SK-N-MC (cell line): Measurements from ENCODE around the gene SIDT2.

Experiments used
- DNase-seq: peaks from one replicate; pipeline ENCODE4 v3.0.0-alpha.2; 2011; ENCODE audit warnings: low read depth, low spot score
- H3K27ac ChIP-seq: fragments of 200-600 bp; sonication (generic); 2 replicates; pipeline ENCODE4 v1.5.1; 2016; ENCODE audit warnings: mixed run types
- H3K36me3 ChIP-seq: fragments of 200-600 bp; sonication (generic); 2 replicates; pipeline ENCODE4 v1.6.1; 2017; ENCODE audit warnings: antibody characterized with exemption, low read length, mixed read lengths; ENCODE audit not compliant: insufficient read depth
- H3K4me3 ChIP-seq: fragments of 200-600 bp; sonication (generic); 2 replicates; pipeline ENCODE4 v1.5.1; 2016
- H3K9ac ChIP-seq: fragments of 200-600 bp; sonication (generic); 2 replicates; pipeline ENCODE4 v1.8.0; 2017; ENCODE audit warnings: mixed run types, mixed read lengths; ENCODE audit not compliant: insufficient read length
- H3K9me3 ChIP-seq: fragments of 200-600 bp; sonication (generic); 2 replicates; pipeline ENCODE4 v1.6.1; 2017; ENCODE audit warnings: low read depth, mild to moderate bottlenecking, antibody characterized with exemption, low read length, moderate library complexity, mixed read lengths
- EZH2 ChIP-seq: fragments of 200-600 bp; sonication (generic); IDR thresholded peaks from one replicate; pipeline ENCODE4 v1.6.1; 2017; ENCODE audit warnings: antibody characterized with exemption
- FOXP2 ChIP-seq: optimal IDR thresholded peaks from 2 replicates; pipeline ENCODE3; 2011; ENCODE audit warnings: mild to moderate bottlenecking, moderate library complexity; ENCODE audit not compliant: insufficient read depth; ENCODE audit errors: extremely low read length, control extremely low read depth
- POLR2AphosphoS5 ChIP-seq: IDR thresholded peaks from 2 replicates; pipeline ENCODE4 v1.6.1; 2012; ENCODE audit warnings: mild to moderate bottlenecking, low read depth, low read length, borderline replicate concordance

SIDT2 gene

GRCh38 chr11:117229411-117229810 is 50.9 kb downstream of the SIDT2 start:
- no peak for TF ChIP-seq EZH2
- no peak for TF ChIP-seq POLR2AphosphoS5
- no peak for TF ChIP-seq FOXP2
- Histone ChIP-seq H3K36me3 (peaks cover 3% of the 10 kb centered on the region; the same call in 1 of the 2 replicates), H3K9ac (no peak overlapping the region), H3K27ac (no peak overlapping the region), H3K9me3 (no peaks in the 10 kb centered on the region), H3K4me3 (no peak overlapping the region)
- no peak for DNase-seq

GRCh38 chr11:117229931-117230285 is 51.4 kb downstream of the SIDT2 start:
- Histone ChIP-seq H3K4me3 (no peak overlapping the region), H3K27ac (no peak overlapping the region), H3K36me3 (peaks cover 3% of the 10 kb centered on the region; the same call in 1 of the 2 replicates), H3K9me3 (no peaks in the 10 kb centered on the region), H3K9ac (no peak overlapping the region)
- TF ChIP-seq POLR2AphosphoS5 (no peak), FOXP2 (no peak), EZH2 (no peak)
- no peak for DNase-seq

GRCh38 chr11:117230286-117230961 is 51.9 kb downstream of the SIDT2 start:
- no peak for DNase-seq
- Histone ChIP-seq H3K9ac (no peak overlapping the region), H3K36me3 (peaks cover 3% of the 10 kb centered on the region; the same call in 1 of the 2 replicates), H3K9me3 (no peaks in the 10 kb centered on the region), H3K27ac (no peak overlapping the region), H3K4me3 (no peak overlapping the region)
- TF ChIP-seq EZH2 (no peak), POLR2AphosphoS5 (no peak), FOXP2 (no peak)

DNA sequence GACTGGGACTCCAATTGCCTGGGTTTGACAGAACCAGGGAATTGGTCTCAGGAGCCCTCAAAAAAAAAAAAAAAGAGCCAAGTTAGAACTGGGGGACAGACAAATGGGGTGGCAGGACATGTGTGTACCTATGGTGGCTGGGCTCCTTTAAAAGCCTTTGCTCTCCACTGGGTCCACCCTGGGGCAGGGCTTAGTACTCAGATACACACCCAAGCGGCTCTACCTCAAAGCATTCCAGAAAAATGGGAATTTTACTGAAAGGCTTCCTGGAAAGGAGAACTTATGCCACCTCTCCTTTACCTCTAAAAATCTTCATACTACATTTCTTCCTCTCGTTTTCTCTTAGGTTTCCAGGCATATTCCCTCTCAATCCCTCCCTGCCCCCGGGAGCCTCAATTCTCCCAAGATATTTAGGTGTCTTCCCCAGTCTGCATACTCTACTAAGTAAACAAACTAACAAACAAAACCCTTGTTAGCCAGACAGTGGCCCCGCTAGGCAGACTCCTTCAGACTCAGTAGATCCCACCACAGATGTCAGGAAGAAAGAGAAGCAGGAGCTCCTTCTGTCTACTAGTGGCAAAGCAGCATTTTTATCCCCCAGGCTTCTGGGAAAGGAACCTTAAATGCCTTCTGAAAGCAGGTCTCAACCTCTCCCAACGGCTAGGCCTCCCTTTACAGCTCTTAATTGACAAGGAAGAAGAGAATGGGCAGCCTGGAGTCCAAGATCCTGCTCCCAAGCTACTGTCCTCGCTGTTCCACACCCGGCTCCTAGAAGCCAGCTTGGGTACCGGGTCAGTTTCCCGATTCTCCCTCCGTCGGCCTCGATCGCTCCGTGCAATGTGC is 52.7 kb downstream of the SIDT2 start:
- Histone ChIP-seq H3K27ac (no peak overlapping the region), H3K4me3 (peak overlapping the region; percentile 96)
- DNase-seq: no peak

GRCh38 chr11:117231842-117232091 is 53.2 kb downstream of the SIDT2 start, which contains the start of gene PCSK7:
PCSK7 (minus strand) TSS chr11:117232073; CDS start chr11:117229844, 2,229 bp downstream.
- Histone ChIP-seq H3K9me3 (no peaks in the 10 kb centered on the region), H3K36me3 (peaks cover 3% of the 10 kb centered on the region; the same call in 1 of the 2 replicates), H3K4me3 (peak within 1 kb of the TSS; percentile 96), H3K9ac (peak within 1 kb of the TSS; percentile 88), H3K27ac (no peak within 1 kb of the TSS)
- TF ChIP-seq FOXP2: no peak
- TF ChIP-seq EZH2: no peak
- TF ChIP-seq POLR2AphosphoS5: peak; percentile 58; the same call in 1 of the 2 replicates
- DNase-seq: no peak

More for the DNA sequence above, 52.7 kb downstream of the SIDT2 start:
- Histone ChIP-seq H3K36me3 (peaks cover 3% of the 10 kb centered on the region; the same call in 1 of the 2 replicates), H3K9ac (peak overlapping the region; percentile 88), H3K9me3 (no peaks in the 10 kb centered on the region)
- TF ChIP-seq EZH2 (no peak), FOXP2 (no peak), POLR2AphosphoS5 (no peak)

- no peak within 1 kb of the TSS; the same call in 1 of the 2 replicates for H3K27ac ChIP-seq
- no peak for DNase-seq
- H3K9ac ChIP-seq: peak within 1 kb of the TSS; percentile 88
- no peaks in the 10 kb centered on the region for H3K9me3 ChIP-seq
- H3K4me3 ChIP-seq: peak within 1 kb of the TSS; percentile 96
- no peaks in the 10 kb centered on the region; the same call in 1 of the 2 replicates for H3K36me3 ChIP-seq
- TF ChIP-seq POLR2AphosphoS5: no peak
Observed at GRCh38 chr11:117232092-117232878, 53.7 kb downstream of the SIDT2 start, which contains the start of gene RNF214. RNF214 (plus strand) TSS chr11:117232671; CDS start chr11:117234273, 1,602 bp downstream.

GRCh38 chr11:117232911-117233409 is 54.4 kb downstream of the SIDT2 start:
- no peak for DNase-seq
- TF ChIP-seq POLR2AphosphoS5: no peak
- TF ChIP-seq EZH2: no peak
- no peak for TF ChIP-seq FOXP2
- no peak overlapping the region for H3K27ac ChIP-seq

More at GRCh38 chr11:117232911-117233409, 54.4 kb downstream of the SIDT2 start:
- Histone ChIP-seq H3K36me3 (no peaks in the 10 kb centered on the region; the same call in 1 of the 2 replicates), H3K9ac (peak overlapping the region; percentile 81), H3K9me3 (no peaks in the 10 kb centered on the region), H3K4me3 (peak overlapping the region; percentile 96)
